WTC11 (cell line): ENCODE measurements around the gene ZNF860. TPM values are rescaled to one million over a fixed set of nuclear protein-coding genes. Genes with fewer than 3 reads are reported as not detected.

Source experiments
- ATAC-seq: fragments of 200-7000 bp; cut with Tn5 transposase; 2 replicates; pipeline ENCODE4 v1.10.0; 2021; ENCODE audit warnings: mild to moderate bottlenecking, moderate library complexity
- CTCF ChIA-PET: fragments of 300-600 bp; sonication (Branson Sonifier 250); formaldehyde crosslinking; loops from one replicate; lab custom pipeline; 2021; ENCODE audit warnings: antibody characterized with exemption; lab: Charles Lee
- POLR2A ChIA-PET: fragments of 350-600 bp; sonication (Branson Sonifier 250); formaldehyde crosslinking; loops from one replicate; lab custom pipeline; 2021; ENCODE audit warnings: antibody characterized with exemption; lab: Charles Lee
- DNase-seq: peaks from one replicate; pipeline ENCODE4 v3.0.0; 2021; ENCODE audit warnings: low spot score
- H3K27ac Mint-ChIP-seq: 2 replicates; pipeline ENCODE4 v1.8.0; 2021; ENCODE audit warnings: mixed read lengths
- H3K27me3 Mint-ChIP-seq: 2 replicates; pipeline ENCODE4 v1.8.0; 2021; ENCODE audit warnings: low read depth, mild to moderate bottlenecking, moderate library complexity, mixed read lengths
- H3K36me3 Mint-ChIP-seq: 2 replicates; pipeline ENCODE4 v1.8.0; 2021; ENCODE audit warnings: mixed read lengths
- H3K4me1 Mint-ChIP-seq: 2 replicates; pipeline ENCODE4 v1.8.0; 2022; ENCODE audit warnings: mixed read lengths
- H3K4me3 Mint-ChIP-seq: 2 replicates; pipeline ENCODE4 v1.8.0; 2021; ENCODE audit warnings: mild to moderate bottlenecking, moderate library complexity, mixed read lengths
- H3K9me3 Mint-ChIP-seq: 2 replicates; pipeline ENCODE4 v1.8.0; 2021; ENCODE audit warnings: mixed read lengths
- ARID4B ChIP-seq: sonication (generic); formaldehyde crosslinking; IDR thresholded peaks from 2 replicates; pipeline ENCODE4 v1.8.0; 2023; ENCODE audit warnings: missing genetic modification reagents, mild to moderate bottlenecking, borderline replicate concordance
- CBFB ChIP-seq: sonication (generic); formaldehyde crosslinking; IDR thresholded peaks from 2 replicates; pipeline ENCODE4 v1.8.1; 2022; ENCODE audit warnings: mild to moderate bottlenecking, low read depth, missing genetic modification reagents
- MAX ChIP-seq: sonication (generic); formaldehyde crosslinking; IDR thresholded peaks from 2 replicates; pipeline ENCODE4 v1.8.0; 2022; ENCODE audit warnings: mild to moderate bottlenecking, missing genetic modification reagents
- NR3C1 ChIP-seq: sonication (generic); formaldehyde crosslinking; conservative IDR thresholded peaks from 2 replicates; pipeline ENCODE4 v1.8.1; 2023; ENCODE audit warnings: low read depth, mild to moderate bottlenecking, missing genetic modification reagents
- TP53 ChIP-seq: sonication (generic); formaldehyde crosslinking; IDR thresholded peaks from 2 replicates; pipeline ENCODE4 v1.8.1; 2023; ENCODE audit warnings: mild to moderate bottlenecking, missing genetic modification reagents
- ZBTB21 ChIP-seq: sonication (generic); formaldehyde crosslinking; IDR thresholded peaks from 2 replicates; pipeline ENCODE4 v1.8.1; 2023; ENCODE audit warnings: mild to moderate bottlenecking, missing genetic modification reagents, borderline replicate concordance
- ZNF281 ChIP-seq: sonication (generic); formaldehyde crosslinking; IDR thresholded peaks from 2 replicates; pipeline ENCODE4 v1.8.0; 2023; ENCODE audit warnings: mild to moderate bottlenecking, missing genetic modification reagents
- ZNF423 ChIP-seq: fragments of 250-450 bp; sonication (Bioruptor Pico); IDR thresholded peaks from 2 replicates; pipeline ENCODE4 v2.1.2; 2022; ENCODE audit warnings: mild to moderate bottlenecking, moderate library complexity
- ZNF512 ChIP-seq: sonication (generic); formaldehyde crosslinking; IDR thresholded peaks from 2 replicates; pipeline ENCODE4 v1.8.1; 2022; ENCODE audit warnings: missing genetic modification reagents, borderline replicate concordance
- total RNA-seq: library from RNA; stranded (reverse); gene quantifications from 3 replicates; pipeline ENCODE4 v1.2.3, GENCODE V29; 2021
- TF ChIP-seq, protein P1 (sequence below): sonication (generic); formaldehyde crosslinking; conservative IDR thresholded peaks from 2 replicates; pipeline ENCODE4 v1.8.1; 2022; ENCODE audit warnings: mild to moderate bottlenecking, missing genetic modification reagents
- TF ChIP-seq, protein P2 (sequence below): sonication (generic); formaldehyde crosslinking; IDR thresholded peaks from 2 replicates; pipeline ENCODE4 v1.8.1; 2023; ENCODE audit warnings: mild to moderate bottlenecking, missing genetic modification reagents

The ZNF860 gene
- total RNA-seq, 1 experiment from 2014 or later = 6.5 TPM

- TF ChIP-seq ARID4B (CRISPR knock-in tag) = no peak
- no peak for TF ChIP-seq ZNF423 (CRISPR knock-in tag)
- TF ChIP-seq, protein P1, sequence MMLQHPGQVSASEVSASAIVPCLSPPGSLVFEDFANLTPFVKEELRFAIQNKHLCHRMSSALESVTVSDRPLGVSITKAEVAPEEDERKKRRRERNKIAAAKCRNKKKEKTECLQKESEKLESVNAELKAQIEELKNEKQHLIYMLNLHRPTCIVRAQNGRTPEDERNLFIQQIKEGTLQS (CRISPR knock-in tag) = no peak
- no peak for TF ChIP-seq NR3C1 (CRISPR knock-in tag)
- TF ChIP-seq ZNF512 = no peak
- no peak for TF ChIP-seq ZNF281 (CRISPR knock-in tag)
- TF ChIP-seq, protein P2, sequence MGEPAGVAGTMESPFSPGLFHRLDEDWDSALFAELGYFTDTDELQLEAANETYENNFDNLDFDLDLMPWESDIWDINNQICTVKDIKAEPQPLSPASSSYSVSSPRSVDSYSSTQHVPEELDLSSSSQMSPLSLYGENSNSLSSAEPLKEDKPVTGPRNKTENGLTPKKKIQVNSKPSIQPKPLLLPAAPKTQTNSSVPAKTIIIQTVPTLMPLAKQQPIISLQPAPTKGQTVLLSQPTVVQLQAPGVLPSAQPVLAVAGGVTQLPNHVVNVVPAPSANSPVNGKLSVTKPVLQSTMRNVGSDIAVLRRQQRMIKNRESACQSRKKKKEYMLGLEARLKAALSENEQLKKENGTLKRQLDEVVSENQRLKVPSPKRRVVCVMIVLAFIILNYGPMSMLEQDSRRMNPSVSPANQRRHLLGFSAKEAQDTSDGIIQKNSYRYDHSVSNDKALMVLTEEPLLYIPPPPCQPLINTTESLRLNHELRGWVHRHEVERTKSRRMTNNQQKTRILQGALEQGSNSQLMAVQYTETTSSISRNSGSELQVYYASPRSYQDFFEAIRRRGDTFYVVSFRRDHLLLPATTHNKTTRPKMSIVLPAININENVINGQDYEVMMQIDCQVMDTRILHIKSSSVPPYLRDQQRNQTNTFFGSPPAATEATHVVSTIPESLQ (CRISPR knock-in tag) = no peak
These were observed 46.7 kb upstream of the ZNF860 start (continued) for GRCh38 chr3:31934866-31935265.

DNA sequence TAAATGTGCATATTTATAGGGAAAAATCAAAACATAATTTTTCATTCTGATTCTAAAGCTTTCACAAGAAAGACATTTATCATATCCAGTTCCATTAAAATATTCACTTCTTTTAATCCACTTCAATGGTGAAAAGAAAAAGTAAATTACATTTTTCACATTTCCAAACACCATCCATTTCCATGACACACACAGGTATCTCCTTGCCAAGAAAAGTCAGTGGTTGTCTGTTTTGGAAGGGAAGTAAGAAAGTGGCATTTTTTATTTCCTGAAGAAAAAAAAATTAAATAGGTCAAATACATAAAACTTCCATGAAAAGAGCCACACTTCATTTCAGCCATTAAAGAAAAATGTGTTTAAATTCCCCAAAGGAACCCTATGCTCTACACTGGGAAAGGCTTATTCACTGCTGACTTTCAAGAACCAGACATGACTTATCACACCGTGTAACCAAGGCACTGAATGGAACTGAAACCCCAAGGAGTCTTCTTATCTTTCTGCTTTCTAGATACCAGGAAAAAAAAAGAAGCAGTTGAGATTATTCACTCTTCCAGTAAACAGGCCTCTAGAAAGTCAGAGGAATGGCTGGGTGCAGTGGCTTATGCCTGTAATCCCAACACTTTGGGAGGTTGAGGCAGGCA is 45.0 kb upstream of the ZNF860 start:
- ChIA-PET POLR2A (no interaction called here), CTCF (no interaction called here)
- no peaks in the 10 kb centered on the region for H3K36me3 Mint-ChIP-seq
- no peak overlapping the region for H3K4me3 Mint-ChIP-seq
- H3K9me3 Mint-ChIP-seq = no peaks in the 10 kb centered on the region
- no peak for TF ChIP-seq TP53 (CRISPR knock-in tag)
- TF ChIP-seq ZBTB21 (CRISPR knock-in tag) = no peak
- no peak for TF ChIP-seq MAX (CRISPR knock-in tag)
- TF ChIP-seq CBFB (CRISPR knock-in tag) = no peak
- peaks cover 51% of the 10 kb centered on the region for H3K4me1 Mint-ChIP-seq
- no peak for ATAC-seq
- H3K27me3 Mint-ChIP-seq = no peaks in the 10 kb centered on the region
- H3K27ac Mint-ChIP-seq = no peak overlapping the region; the same call in 1 of the 2 replicates
- no peak for DNase-seq
